Adipocyte (in vitro differentiated cells): ENCODE results near the gene C16orf90.

Experiments used
- DNase-seq: peaks from one replicate; pipeline ENCODE4 v3.0.0-alpha.2; 2015; ENCODE audit warnings: low read depth
- H3K27me3 ChIP-seq: replicated peaks from 2 replicates; pipeline ENCODE4 v1.7.0; 2013; ENCODE audit warnings: mild to moderate bottlenecking, low read length, moderate library complexity; ENCODE audit not compliant: control insufficient read depth, insufficient read depth
- H3K36me3 ChIP-seq: 2 replicates; pipeline ENCODE4 v1.7.0; 2013; ENCODE audit warnings: low read length, mild to moderate bottlenecking, moderate library complexity; ENCODE audit not compliant: control insufficient read depth, insufficient read depth, severe bottlenecking
- H3K4me1 ChIP-seq: 2 replicates; pipeline ENCODE4 v1.7.0; 2013; ENCODE audit warnings: mild to moderate bottlenecking, low read length, moderate library complexity; ENCODE audit not compliant: control insufficient read depth, insufficient read depth
- H3K4me3 ChIP-seq: 2 replicates; pipeline ENCODE4 v1.7.0; 2013; ENCODE audit warnings: mild to moderate bottlenecking, low read length, moderate library complexity
- H3K9ac ChIP-seq: 2 replicates; pipeline ENCODE4 v1.7.0; 2013; ENCODE audit warnings: mild to moderate bottlenecking, low read length, moderate library complexity
- H3K9me3 ChIP-seq: 2 replicates; pipeline ENCODE4 v1.7.0; 2013; ENCODE audit warnings: mild to moderate bottlenecking, low read length, moderate library complexity; ENCODE audit not compliant: control insufficient read depth

The C16orf90 gene

DNA sequence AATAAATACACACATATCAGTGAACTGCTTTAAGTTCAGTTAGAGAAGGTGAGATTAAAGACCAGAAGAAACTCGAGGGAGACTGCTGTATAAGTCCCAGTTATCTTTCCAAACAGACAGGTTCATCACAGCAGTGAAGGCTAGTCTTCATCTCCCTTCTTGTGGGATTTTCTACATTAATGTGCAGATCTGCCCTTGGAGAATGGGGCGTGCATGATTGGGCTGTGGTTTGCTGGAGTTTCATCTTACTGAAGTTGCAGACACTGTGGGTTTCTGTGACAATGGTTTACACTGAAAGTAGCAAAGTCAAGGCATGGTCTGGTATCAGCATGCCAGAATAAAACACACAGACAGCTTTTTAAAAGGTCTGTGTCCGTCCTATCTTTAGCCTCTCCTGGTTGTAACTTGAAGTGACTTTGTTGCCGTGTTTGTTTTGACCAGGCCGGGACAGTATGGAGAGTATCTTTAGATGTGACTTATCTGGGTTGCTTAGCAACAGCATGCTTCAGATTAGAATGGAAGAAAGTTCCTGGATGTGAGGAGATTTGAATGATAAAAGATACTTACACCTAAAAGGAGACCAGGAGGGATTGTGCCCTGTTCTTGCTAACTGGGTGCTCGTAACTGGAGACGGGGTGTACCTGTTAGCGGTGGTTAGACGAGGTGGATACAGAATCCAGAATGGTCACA lies 35.7 kb downstream of the C16orf90 start:
- no peaks in the 10 kb centered on the region for H3K9me3 ChIP-seq
- peak overlapping the region; percentile 98 for H3K9ac ChIP-seq
- H3K27me3 ChIP-seq: no peaks in the 10 kb centered on the region
- peak overlapping the region; percentile 88 for H3K4me3 ChIP-seq
- peak; percentile 28 for DNase-seq
- no peaks in the 10 kb centered on the region for H3K36me3 ChIP-seq
- H3K4me1 ChIP-seq: peaks cover 46% of the 10 kb centered on the region

DNA sequence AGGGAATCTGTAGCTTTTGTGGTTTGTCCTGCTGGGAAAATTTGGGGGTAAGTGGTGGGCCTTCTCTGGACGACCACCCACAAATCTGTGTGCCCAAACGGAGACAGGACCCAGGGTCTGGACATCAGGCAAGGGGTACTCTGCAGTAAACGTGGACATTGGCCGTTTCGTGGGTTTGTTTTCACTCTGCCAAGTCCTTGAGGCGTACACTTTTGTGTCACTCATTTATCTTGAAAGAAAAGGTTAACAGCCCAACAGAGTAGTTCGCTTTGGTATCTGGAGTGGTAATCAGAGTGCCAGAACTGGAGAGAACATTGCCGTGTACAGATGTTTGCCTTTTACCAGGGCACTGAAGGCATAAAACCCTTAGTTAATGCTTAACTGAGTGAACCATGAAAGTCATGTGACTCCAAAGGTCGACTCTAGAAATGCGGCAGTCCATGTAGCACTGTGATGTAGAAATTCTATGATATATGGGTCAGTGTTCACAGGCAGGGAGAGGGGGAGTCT lies 36.4 kb downstream of the C16orf90 start:
- DNase-seq: peak; percentile 60
- Histone ChIP-seq H3K4me1 (peaks cover 45% of the 10 kb centered on the region), H3K36me3 (no peaks in the 10 kb centered on the region), H3K27me3 (no peaks in the 10 kb centered on the region), H3K9ac (peak overlapping the region; percentile 98), H3K4me3 (peak overlapping the region; percentile 88), H3K9me3 (no peaks in the 10 kb centered on the region)

GRCh38 chr16:3458278-3458851 lies 36.9 kb downstream of the C16orf90 start:
- Histone ChIP-seq H3K4me1 (peaks cover 45% of the 10 kb centered on the region), H3K9ac (peak overlapping the region; percentile 98), H3K9me3 (no peaks in the 10 kb centered on the region), H3K27me3 (no peaks in the 10 kb centered on the region), H3K4me3 (peak overlapping the region; percentile 88), H3K36me3 (no peaks in the 10 kb centered on the region)
- peak; percentile 73 for DNase-seq

- DNase-seq: peak; percentile 96
- H3K9me3 ChIP-seq: no peaks in the 10 kb centered on the region
- H3K27me3 ChIP-seq: no peaks in the 10 kb centered on the region
- peak overlapping the region; percentile 88 for H3K4me3 ChIP-seq
- H3K9ac ChIP-seq: peak overlapping the region; percentile 98
- peaks cover 44% of the 10 kb centered on the region for H3K4me1 ChIP-seq
- H3K36me3 ChIP-seq: no peaks in the 10 kb centered on the region
These were observed 37.6 kb downstream of the C16orf90 start for GRCh38 chr16:3457434-3458252.

GRCh38 chr16:3454631-3455147 lies 40.6 kb downstream of the C16orf90 start:
- Histone ChIP-seq H3K9me3 (no peaks in the 10 kb centered on the region), H3K36me3 (peaks cover 9% of the 10 kb centered on the region), H3K27me3 (no peaks in the 10 kb centered on the region), H3K9ac (no peak overlapping the region), H3K4me1 (peaks cover 24% of the 10 kb centered on the region), H3K4me3 (no peak overlapping the region)
- DNase-seq: no peak

DNA sequence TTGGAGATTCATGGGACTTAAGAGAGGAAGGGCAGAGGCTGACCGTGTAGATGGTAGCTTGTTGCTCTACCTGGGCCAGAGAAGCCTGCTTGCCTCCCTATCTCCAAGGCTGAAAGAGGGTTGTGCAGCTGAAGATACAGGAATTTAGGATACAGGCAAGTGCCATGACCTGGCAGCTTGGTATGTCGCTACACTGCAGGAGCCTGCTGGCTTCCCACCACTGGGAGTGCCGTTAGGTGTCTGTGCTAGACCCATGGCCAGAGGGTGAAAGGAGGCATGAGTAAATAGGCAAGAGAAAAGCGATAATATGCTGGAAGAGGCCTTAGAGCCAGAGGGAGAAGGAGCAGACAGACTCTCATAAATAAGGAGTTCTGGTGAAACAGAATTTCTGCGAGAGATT lies 41.2 kb downstream of the C16orf90 start:
- H3K27me3 ChIP-seq: no peaks in the 10 kb centered on the region
- H3K9me3 ChIP-seq: no peaks in the 10 kb centered on the region
- no peak overlapping the region for H3K9ac ChIP-seq
- H3K36me3 ChIP-seq: peaks cover 9% of the 10 kb centered on the region
- no peak overlapping the region for H3K4me3 ChIP-seq
- no peak for DNase-seq
- peaks cover 18% of the 10 kb centered on the region for H3K4me1 ChIP-seq

DNA sequence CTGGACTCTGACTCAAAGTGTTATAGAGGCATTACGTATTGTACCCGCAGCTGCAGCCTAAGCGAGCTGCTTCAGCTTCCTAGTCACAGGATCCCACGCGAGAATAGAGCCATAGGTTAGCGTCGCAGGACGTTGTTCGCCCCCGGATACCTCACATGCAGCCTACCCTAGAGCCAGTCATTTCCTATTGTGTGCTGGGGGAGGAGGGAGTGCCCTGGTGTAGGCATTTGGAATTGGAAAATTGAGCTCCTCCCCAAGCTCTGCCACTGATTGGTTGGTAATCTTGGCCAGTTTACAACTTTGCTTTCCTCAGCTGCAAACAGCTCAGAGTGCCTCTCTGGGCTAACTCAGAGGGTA lies 51.3 kb downstream of the C16orf90 start:
- Histone ChIP-seq H3K36me3 (peaks cover 25% of the 10 kb centered on the region), H3K4me3 (peak overlapping the region; percentile 93), H3K27me3 (no peaks in the 10 kb centered on the region), H3K4me1 (peaks cover 10% of the 10 kb centered on the region), H3K9me3 (no peaks in the 10 kb centered on the region), H3K9ac (peak overlapping the region; percentile 91)
- DNase-seq: peak; percentile 80
